Neural cell (in vitro differentiated cells): ENCODE results near the gene CEACAM21. TPM values are rescaled to one million over a fixed set of nuclear protein-coding genes. Genes with fewer than 3 reads are reported as not detected.

ENCODE experiments used
- H2AFZ ChIP-seq: fragments of 200-600, 300-800 bp; sonication (generic), shearing (Covaris generic); 2 replicates; pipeline ENCODE4 v1.6.0; 2014; ENCODE audit warnings: low read depth, mild to moderate bottlenecking, antibody characterized with exemption, low read length, moderate library complexity
- H3F3A ChIP-seq: fragments of 200-600 bp; shearing (Covaris generic); 2 replicates; pipeline ENCODE4 v1.6.1; 2016; ENCODE audit warnings: mild to moderate bottlenecking, moderate library complexity, mixed read lengths, antibody characterized with exemption, low read length; ENCODE audit not compliant: insufficient read depth, poor library complexity, severe bottlenecking
- H3K27ac ChIP-seq: fragments of 200-600, 300-800 bp; sonication (generic), shearing (Covaris generic); 2 replicates; pipeline ENCODE4 v1.5.1; 2014; ENCODE audit warnings: mild to moderate bottlenecking, low read length, moderate library complexity
- H3K27me3 ChIP-seq: fragments of 300-800, 200-600 bp; sonication (generic), shearing (Covaris generic); 2 replicates; pipeline ENCODE4 v1.6.0; 2014; ENCODE audit warnings: mild to moderate bottlenecking, low read depth, low read length, moderate library complexity; ENCODE audit not compliant: insufficient read depth
- H3K36me3 ChIP-seq: fragments of 300-800, 200-600 bp; sonication (generic), shearing (Covaris generic); 2 replicates; pipeline ENCODE4 v1.5.1; 2014; ENCODE audit warnings: mild to moderate bottlenecking, antibody characterized with exemption, low read length, moderate library complexity; ENCODE audit not compliant: insufficient read depth
- H3K4me2 ChIP-seq: fragments of 300-800, 200-600 bp; sonication (generic), shearing (Covaris generic); 2 replicates; pipeline ENCODE4 v1.6.0; 2014; ENCODE audit warnings: mild to moderate bottlenecking, low read length
- H3K4me3 ChIP-seq: fragments of 300-800, 200-600 bp; sonication (generic), shearing (Covaris generic); 2 replicates; pipeline ENCODE4 v1.5.1; 2014; ENCODE audit warnings: mild to moderate bottlenecking, low read length, moderate library complexity
- H3K79me2 ChIP-seq: fragments of 200-600 bp; shearing (Covaris generic); replicated peaks from 2 replicates; pipeline ENCODE4 v1.6.0; 2014; ENCODE audit warnings: mild to moderate bottlenecking, low read length, moderate library complexity; ENCODE audit not compliant: insufficient read depth
- H3K9ac ChIP-seq: fragments of 300-800, 200-600 bp; sonication (generic), shearing (Covaris generic); 2 replicates; pipeline ENCODE4 v1.6.1; 2016; ENCODE audit warnings: mild to moderate bottlenecking, low read length, mixed read lengths
- H3K9me2 ChIP-seq: fragments of 200-600 bp; shearing (Covaris generic); 2 replicates; pipeline ENCODE4 v1.6.1; 2016; ENCODE audit warnings: mild to moderate bottlenecking, low read length, mixed read lengths; ENCODE audit not compliant: insufficient read depth
- H3K9me3 ChIP-seq: fragments of 200-600, 300-800 bp; sonication (generic), shearing (Covaris generic); 2 replicates; pipeline ENCODE4 v1.6.1; 2016; ENCODE audit warnings: mild to moderate bottlenecking, mixed run types, low read length, moderate library complexity, mixed read lengths
- H4K20me1 ChIP-seq: fragments of 200-600 bp; shearing (Covaris generic); 2 replicates; pipeline ENCODE4 v1.6.1; 2016; ENCODE audit warnings: mild to moderate bottlenecking, mixed run types; ENCODE audit not compliant: insufficient read depth
- CTCF ChIP-seq: fragments of 450-650 bp; IDR thresholded peaks from 2 replicates; pipeline ENCODE4 v1.5.1; 2014; ENCODE audit warnings: antibody characterized with exemption, mild to moderate bottlenecking, moderate library complexity; ENCODE audit not compliant: poor library complexity, severe bottlenecking
- EP300 ChIP-seq: fragments of 450-650 bp; conservative IDR thresholded peaks from 2 replicates; pipeline ENCODE4 v1.6.1; 2014; ENCODE audit warnings: antibody characterized with exemption, mild to moderate bottlenecking, moderate library complexity; ENCODE audit not compliant: poor library complexity, severe bottlenecking
- EZH2 ChIP-seq: fragments of 200-600, 300-800 bp; shearing (Covaris generic), sonication (generic); IDR thresholded peaks from 2 replicates; pipeline ENCODE4 v1.6.1; 2014; ENCODE audit warnings: antibody characterized with exemption, low read length, borderline replicate concordance, mild to moderate bottlenecking; ENCODE audit not compliant: insufficient read depth, poor library complexity, severe bottlenecking
- MXI1 ChIP-seq: fragments of 450-650 bp; conservative IDR thresholded peaks from 2 replicates; pipeline ENCODE4 v1.6.1; 2014; ENCODE audit warnings: antibody characterized with exemption, mild to moderate bottlenecking; ENCODE audit not compliant: poor library complexity, severe bottlenecking
- POLR2AphosphoS5 ChIP-seq: IDR thresholded peaks from 2 replicates; pipeline ENCODE4 v1.6.1; 2012
- RAD21 ChIP-seq: fragments of 450-650 bp; conservative IDR thresholded peaks from 2 replicates; pipeline ENCODE4 v1.6.1; 2014; ENCODE audit warnings: antibody characterized with exemption, mild to moderate bottlenecking, moderate library complexity
- REST ChIP-seq: IDR thresholded peaks from 2 replicates; pipeline ENCODE4 v1.6.1; 2012; ENCODE audit warnings: borderline replicate concordance
- SMC3 ChIP-seq: fragments of 450-650 bp; conservative IDR thresholded peaks from 2 replicates; pipeline ENCODE4 v1.6.1; 2014; ENCODE audit warnings: antibody characterized with exemption, mild to moderate bottlenecking, moderate library complexity; ENCODE audit not compliant: poor library complexity
- TAF1 ChIP-seq: IDR thresholded peaks from 2 replicates; pipeline ENCODE4 v1.6.1; 2012; ENCODE audit warnings: low read depth
- polyA plus RNA-seq: library from polyadenylated mRNA; depleted of rRNA; stranded (reverse); fragments of >200 nt; gene quantifications from 2 replicates; pipeline ENCODE4 v1.2.3, GENCODE V29; 2014

Gene CEACAM21
- polyA plus RNA-seq, 1 donor from 2014 or later: 2.9 TPM

GRCh38 chr19:41531438-41532311, 44.3 kb upstream of the CEACAM21 start:
- H2AFZ ChIP-seq: no peak overlapping the region
- H3K4me3 ChIP-seq: no peak overlapping the region
- TF ChIP-seq TAF1 (no peak), SMC3 (no peak), CTCF (no peak), EP300 (no peak), REST (no peak), POLR2AphosphoS5 (no peak), EZH2 (no peak), MXI1 (no peak), RAD21 (no peak)
- no peaks in the 10 kb centered on the region for H4K20me1 ChIP-seq
- no peaks in the 10 kb centered on the region for H3K79me2 ChIP-seq
- no peaks in the 10 kb centered on the region for H3K36me3 ChIP-seq
- no peak overlapping the region for H3K9ac ChIP-seq
- no peaks in the 10 kb centered on the region for H3K9me3 ChIP-seq
- no peaks in the 10 kb centered on the region for H3F3A ChIP-seq
- no peaks in the 10 kb centered on the region for H3K9me2 ChIP-seq
- no peak overlapping the region for H3K4me2 ChIP-seq
- no peak overlapping the region for H3K27ac ChIP-seq
- no peaks in the 10 kb centered on the region for H3K27me3 ChIP-seq

GRCh38 chr19:41532526-41532925, 43.4 kb upstream of the CEACAM21 start:
- Histone ChIP-seq H3K27ac (no peak overlapping the region), H3K4me3 (no peak overlapping the region), H3K36me3 (no peaks in the 10 kb centered on the region), H3K4me2 (no peak overlapping the region), H3K9ac (no peak overlapping the region), H3K27me3 (no peaks in the 10 kb centered on the region), H4K20me1 (no peaks in the 10 kb centered on the region), H3F3A (no peaks in the 10 kb centered on the region), H3K9me3 (no peaks in the 10 kb centered on the region), H2AFZ (no peak overlapping the region), H3K9me2 (no peaks in the 10 kb centered on the region), H3K79me2 (no peaks in the 10 kb centered on the region)
- TF ChIP-seq EZH2 (no peak), RAD21 (no peak), REST (no peak), POLR2AphosphoS5 (no peak), EP300 (no peak), MXI1 (no peak), SMC3 (no peak)
